Activated T-cell treated with anti-CD3 and anti-CD28 coated beads, Interleukin-2, amount 50 U/mL, for 48 hours (primary cell): ENCODE data around the gene TP53BP1.
"Not testable (repeated sequence)": the region's sequence is repeated elsewhere in the genome, so short reads cannot be mapped to it uniquely, and the experiment has no call there.

Source experiments
- DNase-seq, 2 experiments: peaks; one replicate each; pipeline ENCODE4 v3.0.0-alpha.2; 2020

TP53BP1 gene, protein sequence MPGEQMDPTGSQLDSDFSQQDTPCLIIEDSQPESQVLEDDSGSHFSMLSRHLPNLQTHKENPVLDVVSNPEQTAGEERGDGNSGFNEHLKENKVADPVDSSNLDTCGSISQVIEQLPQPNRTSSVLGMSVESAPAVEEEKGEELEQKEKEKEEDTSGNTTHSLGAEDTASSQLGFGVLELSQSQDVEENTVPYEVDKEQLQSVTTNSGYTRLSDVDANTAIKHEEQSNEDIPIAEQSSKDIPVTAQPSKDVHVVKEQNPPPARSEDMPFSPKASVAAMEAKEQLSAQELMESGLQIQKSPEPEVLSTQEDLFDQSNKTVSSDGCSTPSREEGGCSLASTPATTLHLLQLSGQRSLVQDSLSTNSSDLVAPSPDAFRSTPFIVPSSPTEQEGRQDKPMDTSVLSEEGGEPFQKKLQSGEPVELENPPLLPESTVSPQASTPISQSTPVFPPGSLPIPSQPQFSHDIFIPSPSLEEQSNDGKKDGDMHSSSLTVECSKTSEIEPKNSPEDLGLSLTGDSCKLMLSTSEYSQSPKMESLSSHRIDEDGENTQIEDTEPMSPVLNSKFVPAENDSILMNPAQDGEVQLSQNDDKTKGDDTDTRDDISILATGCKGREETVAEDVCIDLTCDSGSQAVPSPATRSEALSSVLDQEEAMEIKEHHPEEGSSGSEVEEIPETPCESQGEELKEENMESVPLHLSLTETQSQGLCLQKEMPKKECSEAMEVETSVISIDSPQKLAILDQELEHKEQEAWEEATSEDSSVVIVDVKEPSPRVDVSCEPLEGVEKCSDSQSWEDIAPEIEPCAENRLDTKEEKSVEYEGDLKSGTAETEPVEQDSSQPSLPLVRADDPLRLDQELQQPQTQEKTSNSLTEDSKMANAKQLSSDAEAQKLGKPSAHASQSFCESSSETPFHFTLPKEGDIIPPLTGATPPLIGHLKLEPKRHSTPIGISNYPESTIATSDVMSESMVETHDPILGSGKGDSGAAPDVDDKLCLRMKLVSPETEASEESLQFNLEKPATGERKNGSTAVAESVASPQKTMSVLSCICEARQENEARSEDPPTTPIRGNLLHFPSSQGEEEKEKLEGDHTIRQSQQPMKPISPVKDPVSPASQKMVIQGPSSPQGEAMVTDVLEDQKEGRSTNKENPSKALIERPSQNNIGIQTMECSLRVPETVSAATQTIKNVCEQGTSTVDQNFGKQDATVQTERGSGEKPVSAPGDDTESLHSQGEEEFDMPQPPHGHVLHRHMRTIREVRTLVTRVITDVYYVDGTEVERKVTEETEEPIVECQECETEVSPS (N-terminal part only)

DNA sequence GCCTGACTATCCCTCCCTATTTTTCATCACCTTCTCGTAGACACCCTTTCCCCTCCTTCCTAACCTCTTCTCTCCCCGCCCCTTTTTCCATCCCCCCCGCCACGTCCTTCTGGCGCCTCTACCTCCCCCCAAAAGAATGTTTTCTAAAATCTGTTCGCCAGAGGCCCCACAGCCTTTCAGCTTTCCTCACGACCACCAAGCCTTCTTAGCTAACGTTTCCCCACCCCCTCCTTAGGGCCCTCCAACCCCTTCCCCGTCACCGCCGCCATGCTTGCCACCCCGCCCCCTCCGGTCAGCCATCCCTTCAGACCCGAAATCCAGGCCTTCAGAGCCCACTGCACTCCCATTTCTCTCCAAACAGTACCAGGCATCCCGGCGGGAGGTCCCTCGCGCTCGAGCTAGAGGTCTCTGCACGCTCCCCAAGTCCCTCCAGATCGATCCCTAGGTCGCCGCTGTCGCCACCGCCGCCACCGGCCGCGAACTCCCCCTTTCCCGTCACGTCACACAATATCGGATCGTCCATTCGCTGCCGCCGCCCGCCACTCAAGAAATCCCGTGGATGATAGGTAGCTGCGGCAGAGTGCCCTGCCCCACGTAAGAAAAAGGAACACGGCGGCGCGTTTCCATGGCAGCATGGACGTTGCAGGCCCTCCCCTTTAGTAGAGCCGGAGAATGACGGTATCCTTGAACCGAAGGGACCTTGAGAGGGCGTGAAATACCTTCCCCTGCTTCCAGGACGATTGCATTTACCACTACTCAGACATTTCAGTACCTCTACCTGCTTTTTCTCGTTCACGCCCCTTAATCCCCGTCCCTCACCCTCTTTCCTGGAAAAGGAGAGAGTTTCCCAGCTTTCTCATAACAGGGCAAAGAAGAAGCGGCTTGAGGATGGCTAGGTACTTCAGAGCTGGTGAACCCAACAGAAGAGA is at the start of gene TP53BP1:
TP53BP1 (minus strand) TSS at position 484 of the 929 bp plus-strand sequence; CDS start at position 371, 113 bp downstream.
- DNase-seq = peak; percentile 95 to 97

DNA sequence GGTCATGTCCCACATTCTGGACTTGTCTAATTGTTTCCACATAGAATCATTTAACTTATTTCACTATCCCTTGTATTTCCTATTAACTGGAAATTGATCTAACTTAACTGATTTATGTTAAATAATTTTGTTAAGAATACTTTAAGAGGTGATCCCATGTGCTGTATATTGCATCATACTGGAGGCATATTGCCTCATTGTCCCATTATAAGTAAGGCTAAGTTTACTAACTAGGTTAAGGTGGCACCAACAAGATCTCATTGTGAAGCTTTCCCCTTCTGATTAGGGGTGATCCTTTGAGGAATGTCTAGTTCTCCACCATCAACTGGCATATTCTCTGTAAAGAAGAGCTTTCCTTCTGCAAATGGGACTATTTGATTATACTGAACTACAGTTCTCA is 48.8 kb upstream of the TP53BP1 start:
- DNase-seq = no peak

DNA sequence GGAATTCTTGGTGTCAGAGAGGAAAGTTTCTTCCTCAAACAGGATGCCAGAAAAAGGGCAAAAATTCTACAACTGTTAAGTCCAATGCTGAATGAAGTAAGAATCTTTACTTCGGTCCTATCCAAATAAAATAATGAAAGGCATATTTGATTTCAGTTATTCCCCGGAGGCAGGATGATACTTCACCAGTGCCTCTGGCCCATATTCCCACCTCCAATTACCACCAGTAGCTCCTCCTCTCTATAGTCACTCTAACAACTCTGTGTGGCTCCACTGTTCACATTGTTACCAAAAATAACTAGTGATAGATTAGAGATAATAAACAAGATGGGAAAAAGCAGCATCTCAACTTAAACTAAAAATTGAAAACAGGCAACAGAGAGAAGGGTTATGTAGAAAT is 45.1 kb upstream of the TP53BP1 start:
- no peak for DNase-seq

DNA sequence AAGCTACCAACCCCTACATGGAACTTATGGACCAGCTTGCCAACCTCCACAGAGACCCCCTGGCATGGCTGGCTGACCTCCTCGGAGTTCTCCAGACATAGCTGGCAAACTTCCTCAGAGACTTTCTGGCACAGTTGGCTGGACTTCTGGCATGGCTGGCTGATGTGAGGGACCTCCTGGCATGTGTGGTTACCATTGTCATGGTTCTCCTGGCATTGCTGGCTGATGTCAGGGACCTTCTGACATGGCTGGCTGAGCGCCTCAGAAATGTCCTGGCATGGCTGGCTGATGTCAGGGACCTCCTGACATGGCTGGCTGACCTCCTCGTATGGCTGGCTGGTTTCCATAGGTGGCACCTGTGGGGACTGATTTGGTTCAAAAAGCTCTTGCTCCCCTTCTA is 41.9 kb upstream of the TP53BP1 start:
- DNase-seq = no peak

DNA sequence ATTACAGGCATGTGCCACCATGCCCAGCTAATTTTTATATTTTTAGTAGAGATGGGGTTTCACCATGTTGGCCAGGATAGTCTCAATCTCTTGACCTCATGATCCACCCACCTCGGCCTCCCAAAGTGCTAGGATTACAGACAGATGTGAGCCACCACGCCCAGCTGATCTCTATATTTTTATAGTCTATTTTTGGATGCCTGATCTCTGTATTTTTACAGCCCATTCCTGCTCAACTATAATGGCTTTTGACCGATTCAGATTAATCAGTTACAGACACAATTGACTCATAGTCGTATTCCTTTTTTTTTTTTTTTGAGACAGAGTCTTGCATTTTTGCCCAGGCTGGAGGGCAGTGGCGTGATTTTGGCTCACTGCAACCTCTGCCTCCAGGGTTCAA is 39.9 kb upstream of the TP53BP1 start:
- not testable (repeated sequence) for DNase-seq

DNA sequence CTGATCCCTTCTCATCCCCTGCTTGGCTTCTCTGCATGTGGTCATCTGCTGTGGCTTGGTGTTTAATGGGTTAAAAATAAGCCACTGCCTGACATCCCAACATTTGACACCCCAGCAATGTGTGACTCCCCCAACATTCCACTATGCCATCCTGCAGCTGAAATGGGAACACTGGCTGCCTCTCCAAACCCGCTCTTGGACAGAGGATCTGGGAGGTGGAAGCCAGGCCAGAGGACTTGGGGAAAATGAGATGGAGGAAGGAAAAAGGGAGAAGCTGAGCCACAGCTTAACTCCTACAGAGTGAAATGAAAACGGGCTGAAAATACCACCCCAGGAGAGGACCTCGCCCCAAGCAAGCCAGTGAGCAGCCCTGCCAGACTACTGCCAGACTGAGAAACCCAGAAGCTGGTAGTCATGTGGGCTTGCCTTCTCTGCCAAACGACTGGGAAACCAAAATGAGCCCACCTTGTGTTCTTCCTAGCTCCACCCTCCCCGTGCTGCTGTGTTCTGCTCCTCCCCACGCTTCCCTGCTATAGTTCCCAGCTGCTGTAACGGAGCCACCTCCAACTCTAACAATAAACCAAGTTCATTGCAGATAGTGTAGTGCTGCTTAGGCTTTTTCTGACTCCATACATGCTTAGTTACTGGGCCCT is 38.2 kb upstream of the TP53BP1 start:
- DNase-seq = peak in 1 of 2 experiments; percentile 9

DNA sequence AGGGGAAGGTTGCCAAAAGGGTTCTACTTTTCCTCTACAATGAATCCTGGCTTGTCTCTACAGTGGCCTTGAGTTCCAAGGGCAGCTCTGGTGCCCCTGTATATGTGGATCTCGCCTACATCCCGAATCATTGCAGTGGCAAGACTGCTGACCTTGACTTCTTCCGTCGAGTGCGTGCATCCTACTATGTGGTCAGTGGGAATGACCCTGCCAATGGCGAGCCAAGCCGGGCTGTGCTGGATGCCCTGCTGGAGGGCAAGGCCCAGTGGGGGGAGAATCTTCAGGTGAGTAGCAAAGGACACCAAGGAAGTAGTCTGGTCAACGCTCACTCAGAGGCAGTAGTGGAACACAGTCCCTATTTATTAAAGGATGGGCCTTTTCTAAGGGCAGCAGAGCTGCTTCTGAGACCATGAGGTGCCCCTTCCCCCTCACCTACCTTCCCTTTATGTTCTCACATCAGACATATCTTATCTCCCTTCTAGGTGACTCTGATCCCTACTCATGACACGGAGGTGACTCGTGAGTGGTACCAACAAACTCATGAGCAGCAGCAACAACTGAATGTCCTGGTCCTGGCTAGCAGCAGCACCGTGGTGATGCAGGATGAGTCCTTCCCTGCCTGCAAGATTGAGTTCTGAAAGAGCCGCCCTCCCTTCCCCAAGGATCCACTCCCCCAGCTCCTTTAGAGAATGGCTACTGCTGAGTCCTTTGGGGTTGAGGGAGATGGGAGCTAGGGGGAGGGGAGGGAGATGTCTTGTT is 36.8 kb upstream of the TP53BP1 start:
- peak in 1 of 2 experiments; percentile 17 for DNase-seq

DNA sequence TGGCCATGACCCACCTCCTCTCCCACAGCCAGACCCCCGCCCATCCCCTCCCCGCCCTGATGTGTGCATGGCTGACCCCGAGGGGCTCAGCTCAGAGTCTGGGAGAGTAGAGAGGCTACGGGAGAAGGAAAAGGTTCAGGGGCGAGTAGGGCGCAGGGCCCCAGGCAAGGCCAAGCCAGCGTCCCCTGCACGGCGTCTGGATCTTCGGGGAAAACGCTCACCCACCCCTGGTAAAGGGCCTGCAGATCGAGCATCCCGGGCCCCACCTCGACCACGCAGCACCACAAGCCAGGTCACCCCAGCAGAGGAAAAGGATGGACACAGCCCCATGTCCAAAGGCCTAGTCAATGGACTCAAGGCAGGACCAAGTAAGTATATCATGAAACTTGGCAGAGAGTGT is 36.2 kb upstream of the TP53BP1 start:
- DNase-seq = peak in 1 of 2 experiments; percentile 9

DNA sequence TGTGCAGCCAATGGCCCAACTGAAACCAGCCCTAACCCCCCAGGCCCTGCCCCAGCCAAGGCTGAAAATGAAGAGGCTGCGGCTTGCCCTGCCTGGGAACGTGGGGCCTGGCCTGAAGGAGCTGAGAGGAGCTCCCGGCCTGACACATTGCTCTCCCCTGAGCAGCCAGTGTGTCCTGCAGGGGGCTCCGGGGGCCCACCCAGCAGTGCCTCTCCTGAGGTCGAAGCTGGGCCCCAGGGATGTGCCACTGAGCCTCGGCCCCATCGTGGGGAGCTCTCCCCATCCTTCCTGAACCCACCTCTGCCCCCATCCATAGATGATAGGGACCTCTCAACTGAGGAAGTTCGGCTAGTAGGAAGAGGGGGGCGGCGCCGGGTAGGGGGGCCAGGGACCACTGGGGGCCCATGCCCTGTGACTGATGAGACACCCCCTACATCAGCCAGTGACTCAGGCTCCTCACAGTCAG is 35.6 kb upstream of the TP53BP1 start:
- peak in 1 of 2 experiments; percentile 8 for DNase-seq

DNA sequence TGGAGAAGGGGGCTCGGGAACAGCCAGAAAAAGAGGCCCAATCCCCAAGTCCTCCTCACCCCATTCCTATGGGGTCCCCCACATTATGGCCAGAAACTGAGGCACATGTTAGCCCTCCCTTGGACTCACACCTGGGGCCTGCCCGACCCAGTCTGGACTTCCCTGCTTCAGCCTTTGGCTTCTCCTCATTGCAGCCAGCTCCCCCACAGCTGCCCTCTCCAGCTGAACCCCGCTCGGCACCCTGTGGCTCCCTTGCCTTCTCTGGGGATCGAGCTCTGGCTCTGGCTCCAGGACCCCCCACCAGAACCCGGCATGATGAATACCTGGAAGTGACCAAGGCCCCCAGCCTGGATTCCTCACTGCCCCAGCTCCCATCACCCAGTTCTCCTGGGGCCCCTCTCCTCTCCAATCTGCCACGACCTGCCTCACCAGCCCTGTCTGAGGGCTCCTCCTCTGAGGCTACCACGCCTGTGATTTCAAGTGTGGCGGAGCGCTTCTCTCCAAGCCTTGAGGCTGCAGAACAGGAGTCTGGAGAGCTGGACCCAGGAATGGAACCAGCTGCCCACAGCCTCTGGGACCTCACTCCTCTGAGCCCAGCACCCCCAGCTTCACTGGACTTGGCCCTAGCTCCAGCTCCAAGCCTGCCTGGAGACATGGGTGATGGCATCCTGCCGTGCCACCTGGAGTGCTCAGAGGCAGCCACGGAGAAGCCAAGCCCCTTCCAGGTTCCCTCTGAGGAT is 35.0 kb upstream of the TP53BP1 start:
- peak in 1 of 2 experiments; percentile 6 for DNase-seq

DNA sequence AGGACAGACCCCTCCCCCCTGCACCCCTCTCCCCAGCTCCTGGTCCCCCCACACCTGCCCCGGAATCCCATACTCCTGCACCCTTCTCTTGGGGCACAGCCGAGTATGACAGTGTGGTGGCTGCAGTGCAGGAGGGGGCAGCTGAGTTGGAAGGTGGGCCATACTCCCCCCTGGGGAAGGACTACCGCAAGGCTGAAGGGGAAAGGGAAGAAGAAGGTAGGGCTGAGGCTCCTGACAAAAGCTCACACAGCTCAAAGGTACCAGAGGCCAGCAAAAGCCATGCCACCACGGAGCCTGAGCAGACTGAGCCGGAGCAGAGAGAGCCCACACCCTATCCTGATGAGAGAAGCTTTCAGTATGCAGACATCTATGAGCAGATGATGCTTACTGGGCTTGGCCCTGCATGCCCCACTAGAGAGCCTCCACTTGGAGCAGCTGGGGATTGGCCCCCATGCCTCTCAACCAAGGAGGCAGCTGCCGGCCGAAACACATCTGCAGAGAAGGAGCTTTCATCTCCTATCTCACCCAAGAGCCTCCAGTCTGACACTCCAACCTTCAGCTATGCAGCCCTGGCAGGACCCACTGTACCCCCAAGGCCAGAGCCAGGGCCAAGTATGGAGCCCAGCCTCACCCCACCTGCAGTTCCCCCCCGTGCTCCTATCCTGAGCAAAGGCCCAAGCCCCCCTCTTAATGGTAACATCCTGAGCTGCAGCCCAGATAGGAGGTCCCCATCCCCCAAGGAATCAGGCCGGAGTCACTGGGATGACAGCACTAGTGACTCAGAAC is 34.3 kb upstream of the TP53BP1 start:
- peak in 1 of 2 experiments; percentile 12 for DNase-seq

DNA sequence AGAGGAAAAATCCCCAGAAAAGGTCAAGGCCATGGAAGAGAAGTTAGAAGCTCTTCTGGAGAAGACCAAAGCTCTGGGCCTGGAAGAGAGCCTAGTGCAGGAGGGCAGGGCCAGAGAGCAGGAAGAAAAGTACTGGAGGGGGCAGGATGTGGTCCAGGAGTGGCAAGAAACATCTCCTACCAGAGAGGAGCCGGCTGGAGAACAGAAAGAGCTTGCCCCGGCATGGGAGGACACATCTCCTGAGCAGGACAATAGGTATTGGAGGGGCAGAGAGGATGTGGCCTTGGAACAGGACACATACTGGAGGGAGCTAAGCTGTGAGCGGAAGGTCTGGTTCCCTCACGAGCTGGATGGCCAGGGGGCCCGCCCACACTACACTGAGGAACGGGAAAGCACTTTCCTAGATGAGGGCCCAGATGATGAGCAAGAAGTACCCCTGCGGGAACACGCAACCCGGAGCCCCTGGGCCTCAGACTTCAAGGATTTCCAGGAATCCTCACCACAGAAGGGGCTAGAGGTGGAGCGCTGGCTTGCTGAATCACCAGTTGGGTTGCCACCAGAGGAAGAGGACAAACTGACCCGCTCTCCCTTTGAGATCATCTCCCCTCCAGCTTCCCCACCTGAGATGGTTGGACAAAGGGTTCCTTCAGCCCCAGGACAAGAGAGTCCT is 33.4 kb upstream of the TP53BP1 start:
- peak in 1 of 2 experiments; percentile 11 for DNase-seq

DNA sequence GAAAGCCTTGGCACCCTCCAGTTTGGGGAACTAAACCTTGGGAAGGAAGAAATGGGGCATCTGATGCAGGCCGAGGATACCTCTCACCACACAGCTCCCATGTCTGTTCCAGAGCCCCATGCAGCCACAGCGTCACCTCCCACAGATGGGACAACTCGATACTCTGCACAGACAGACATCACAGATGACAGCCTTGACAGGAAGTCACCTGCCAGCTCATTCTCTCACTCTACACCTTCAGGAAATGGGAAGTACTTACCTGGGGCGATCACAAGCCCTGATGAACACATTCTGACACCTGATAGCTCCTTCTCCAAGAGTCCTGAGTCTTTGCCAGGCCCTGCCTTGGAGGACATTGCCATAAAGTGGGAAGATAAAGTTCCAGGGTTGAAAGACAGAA is 32.2 kb upstream of the TP53BP1 start:
- DNase-seq = peak in 1 of 2 experiments; percentile 14

DNA sequence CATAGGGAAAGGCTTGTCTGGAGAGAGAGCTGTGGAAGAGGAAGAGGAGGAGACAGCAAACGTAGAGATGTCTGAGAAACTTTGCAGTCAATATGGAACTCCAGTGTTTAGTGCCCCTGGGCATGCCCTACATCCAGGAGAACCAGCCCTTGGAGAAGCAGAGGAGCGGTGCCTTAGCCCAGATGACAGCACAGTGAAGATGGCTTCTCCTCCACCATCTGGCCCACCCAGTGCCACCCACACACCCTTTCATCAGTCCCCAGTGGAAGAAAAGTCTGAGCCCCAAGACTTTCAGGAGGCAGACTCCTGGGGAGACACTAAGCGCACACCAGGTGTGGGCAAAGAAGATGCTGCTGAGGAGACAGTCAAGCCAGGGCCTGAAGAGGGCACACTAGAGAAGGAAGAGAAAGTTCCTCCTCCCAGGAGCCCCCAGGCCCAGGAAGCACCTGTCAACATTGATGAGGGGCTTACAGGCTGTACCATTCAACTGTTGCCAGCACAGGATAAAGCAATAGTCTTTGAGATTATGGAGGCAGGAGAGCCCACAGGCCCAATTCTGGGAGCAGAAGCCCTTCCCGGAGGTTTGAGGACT is 31.4 kb upstream of the TP53BP1 start:
- DNase-seq = peak in 1 of 2 experiments; percentile 10

DNA sequence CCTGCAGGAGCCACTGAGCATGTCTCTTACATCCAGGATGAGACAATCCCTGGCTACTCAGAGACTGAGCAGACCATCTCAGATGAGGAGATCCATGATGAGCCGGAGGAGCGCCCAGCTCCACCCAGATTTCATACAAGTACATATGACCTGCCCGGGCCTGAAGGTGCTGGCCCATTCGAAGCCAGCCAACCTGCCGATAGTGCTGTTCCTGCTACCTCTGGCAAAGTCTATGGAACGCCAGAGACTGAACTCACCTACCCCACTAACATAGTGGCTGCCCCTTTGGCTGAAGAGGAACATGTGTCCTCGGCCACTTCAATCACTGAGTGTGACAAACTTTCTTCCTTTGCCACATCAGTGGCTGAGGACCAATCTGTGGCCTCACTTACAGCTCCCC is 30.7 kb upstream of the TP53BP1 start:
- peak in 1 of 2 experiments; percentile 7 for DNase-seq

DNA sequence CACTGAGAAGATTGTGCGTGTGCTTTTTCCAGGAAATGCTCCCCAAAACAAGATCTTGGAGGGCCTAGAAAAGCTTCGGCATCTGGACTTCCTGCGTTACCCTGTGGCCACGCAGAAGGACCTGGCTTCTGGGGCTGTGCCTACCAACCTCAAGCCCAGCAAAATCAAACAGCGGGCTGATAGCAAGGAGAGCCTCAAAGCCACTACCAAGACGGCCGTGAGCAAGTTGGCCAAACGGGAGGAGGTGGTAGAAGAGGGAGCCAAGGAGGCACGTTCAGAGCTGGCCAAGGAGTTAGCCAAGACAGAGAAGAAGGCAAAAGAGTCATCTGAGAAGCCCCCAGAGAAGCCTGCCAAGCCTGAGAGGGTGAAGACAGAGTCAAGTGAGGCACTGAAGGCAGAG is 29.3 kb upstream of the TP53BP1 start:
- DNase-seq = peak in 1 of 2 experiments; percentile 11

DNA sequence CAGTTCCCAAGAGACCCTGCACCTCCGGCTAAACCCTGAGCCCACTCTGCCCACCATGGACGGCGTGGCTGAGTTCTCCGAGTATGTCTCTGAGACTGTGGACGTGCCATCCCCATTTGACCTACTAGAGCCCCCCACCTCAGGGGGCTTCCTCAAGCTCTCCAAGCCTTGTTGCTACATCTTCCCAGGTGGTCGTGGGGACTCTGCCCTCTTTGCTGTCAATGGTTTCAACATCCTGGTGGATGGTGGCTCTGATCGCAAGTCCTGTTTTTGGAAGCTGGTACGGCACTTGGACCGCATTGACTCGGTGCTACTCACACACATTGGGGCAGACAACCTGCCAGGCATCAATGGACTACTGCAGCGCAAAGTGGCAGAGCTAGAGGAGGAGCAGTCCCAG is 28.5 kb upstream of the TP53BP1 start:
- DNase-seq = peak in 1 of 2 experiments; percentile 1
